Limb (tissue), 2 donors: Measurements from ENCODE around the gene NT5C2.
"Not testable (repeated sequence)": the region's sequence is repeated elsewhere in the genome, so short reads cannot be mapped to it uniquely, and the experiment has no call there.

ENCODE experiments used
- DNase-seq, 2 donors: peaks; one replicate each; pipeline ENCODE4 v3.0.0-alpha.2; 2016; ENCODE audit errors: extremely low spot score in 2 of 2

Gene NT5C2

GRCh38 chr10:103193107-103193819 is at the start of gene NT5C2:
Gene NT5C2, minus strand, starts transcription at chr10:103193272. Its CDS starts 18,314 bp downstream, at chr10:103174958.
- peak; percentile 77 to 92 for DNase-seq

GRCh38 chr10:103241262-103242011 is 48.4 kb upstream of the NT5C2 start:
- no peak for DNase-seq

- peak in 1 of 2 donors; percentile 26 for DNase-seq
Observed at GRCh38 chr10:103238506-103239252, 45.6 kb upstream of the NT5C2 start.

- DNase-seq = no peak
Observed at GRCh38 chr10:103235775-103236174, 42.7 kb upstream of the NT5C2 start.

GRCh38 chr10:103232772-103233488 is 39.9 kb upstream of the NT5C2 start:
- DNase-seq = no peak

GRCh38 chr10:103232131-103232673 is 39.1 kb upstream of the NT5C2 start:
- DNase-seq = no peak

GRCh38 chr10:103231047-103231551 is 38.0 kb upstream of the NT5C2 start:
- no peak for DNase-seq

- no peak for DNase-seq
Observed at GRCh38 chr10:103227416-103227815, 34.3 kb upstream of the NT5C2 start.

- no peak for DNase-seq
Observed at GRCh38 chr10:103225939-103226338, 32.9 kb upstream of the NT5C2 start.

- not testable (repeated sequence) for DNase-seq
Observed at GRCh38 chr10:103224721-103225120, 31.6 kb upstream of the NT5C2 start.

GRCh38 chr10:103224133-103224532 is 31.1 kb upstream of the NT5C2 start:
- no peak for DNase-seq

- DNase-seq = not testable (repeated sequence)
Observed at GRCh38 chr10:103216362-103216761, 23.3 kb upstream of the NT5C2 start.

- no peak for DNase-seq
Observed at GRCh38 chr10:103215601-103216000, 22.5 kb upstream of the NT5C2 start.

- not testable (repeated sequence) for DNase-seq
Observed at GRCh38 chr10:103210262-103210661, 17.2 kb upstream of the NT5C2 start.

- DNase-seq = not testable (repeated sequence)
Observed at GRCh38 chr10:103207643-103208042, 14.6 kb upstream of the NT5C2 start.

- no peak for DNase-seq
Observed at GRCh38 chr10:103207141-103207540, 14.1 kb upstream of the NT5C2 start.

GRCh38 chr10:103206715-103207114 is 13.6 kb upstream of the NT5C2 start:
- DNase-seq = not testable (repeated sequence)

- not testable (repeated sequence) for DNase-seq
Observed at GRCh38 chr10:103205401-103205800, 12.3 kb upstream of the NT5C2 start.

- no peak for DNase-seq
Observed at GRCh38 chr10:103204353-103205255, 11.5 kb upstream of the NT5C2 start.

GRCh38 chr10:103203466-103203865 is 10.4 kb upstream of the NT5C2 start:
- DNase-seq = no peak
